Activated CD4-positive, alpha-beta T cell treated with anti-CD3 and anti-CD28 coated beads for 1 hour (primary cell): ENCODE measurements around the gene PTPRE.
"Not testable (repeated sequence)": the region's sequence is repeated elsewhere in the genome, so short reads cannot be mapped to it uniquely, and the experiment has no call there.

Experiments
- DNase-seq: peaks from one replicate; pipeline ENCODE4 v3.0.0-alpha.2; 2020

The PTPRE gene

DNA sequence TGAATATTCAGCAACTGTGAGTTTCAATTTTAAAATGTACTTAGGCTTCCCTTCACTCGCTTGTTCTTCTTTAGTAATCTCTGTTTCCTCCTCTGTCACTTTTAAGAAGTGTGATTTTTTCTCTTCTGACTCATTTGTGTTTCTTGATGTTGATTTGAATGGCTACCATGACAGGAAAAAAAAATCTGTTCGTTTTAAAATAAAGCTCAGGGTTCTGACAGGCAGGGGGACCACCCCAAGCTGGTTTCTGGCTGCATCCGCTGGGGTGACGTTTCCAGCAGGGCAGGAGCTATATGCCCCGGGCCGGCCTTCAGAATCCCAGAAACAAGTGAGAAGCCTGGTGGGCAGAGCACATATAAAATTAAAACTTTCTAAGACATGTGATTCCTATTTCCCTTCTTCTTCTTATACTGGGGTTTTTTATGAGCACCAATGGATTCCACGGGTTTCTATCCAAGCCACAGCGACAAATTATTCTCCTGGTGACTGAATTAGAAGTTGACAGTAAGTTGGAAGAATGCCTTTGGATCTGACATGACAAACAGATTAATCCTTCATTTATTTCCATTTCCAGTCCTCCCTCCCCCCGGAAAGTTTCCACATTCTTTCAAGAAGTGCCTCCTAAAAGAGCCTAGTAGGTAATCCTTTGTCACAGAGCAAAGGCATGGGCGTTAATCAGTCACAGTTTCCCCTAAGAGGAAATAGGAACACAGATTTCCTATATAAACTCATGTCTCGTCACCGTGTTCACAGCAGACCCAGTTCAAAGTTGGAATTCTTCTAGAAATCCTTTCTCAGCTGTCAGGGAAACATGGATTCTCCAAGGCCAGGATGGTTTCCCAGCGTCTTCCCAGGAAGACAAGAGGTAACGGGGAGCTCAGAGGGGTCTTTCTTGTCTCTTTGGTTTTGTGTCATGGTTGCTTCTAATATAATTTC lies 79.9 kb downstream of the PTPRE start:
- DNase-seq = no peak

DNA sequence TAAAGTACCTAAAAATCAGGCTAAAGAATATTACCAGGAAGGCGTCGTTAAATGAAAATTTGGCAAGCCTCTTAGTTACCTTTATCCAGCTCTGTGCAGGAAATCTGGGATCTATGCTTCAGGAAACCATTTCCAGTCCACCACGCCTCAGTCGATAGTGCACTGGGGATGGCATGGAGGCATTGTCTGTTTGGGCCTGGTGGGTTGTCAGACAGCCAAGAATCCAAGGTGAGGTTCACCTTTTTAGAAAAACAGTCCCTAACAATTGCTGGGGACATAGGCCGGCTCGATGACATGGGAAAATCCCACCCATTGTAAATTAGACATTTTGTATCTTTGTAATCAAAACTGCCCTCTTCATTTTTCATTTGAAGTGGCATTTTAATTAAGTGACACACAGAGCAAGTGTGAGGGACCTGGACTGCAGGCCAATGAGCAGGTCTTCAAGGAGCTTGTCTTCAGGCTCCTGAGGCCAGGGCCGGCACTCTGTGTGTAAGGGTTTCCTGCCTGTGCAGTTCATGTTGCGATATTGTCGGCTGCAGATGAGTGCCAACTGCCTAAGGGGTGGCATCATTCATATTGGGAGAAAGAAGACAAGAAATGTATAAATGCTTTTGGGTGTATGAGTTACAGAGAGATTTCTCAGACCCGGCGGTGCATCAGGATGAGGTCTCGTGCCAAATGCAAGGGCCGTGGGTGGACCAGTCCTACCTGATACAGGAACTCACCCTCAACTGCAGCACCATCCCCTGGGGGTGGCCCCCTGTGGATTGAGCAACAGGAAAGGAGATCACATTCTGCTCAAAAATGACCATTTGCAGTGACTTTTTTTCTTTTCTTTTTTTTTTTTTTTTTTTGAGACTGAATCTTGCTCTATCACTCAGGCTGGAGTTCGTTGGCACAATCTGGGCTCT lies 80.8 kb downstream of the PTPRE start:
- DNase-seq = no peak

DNA sequence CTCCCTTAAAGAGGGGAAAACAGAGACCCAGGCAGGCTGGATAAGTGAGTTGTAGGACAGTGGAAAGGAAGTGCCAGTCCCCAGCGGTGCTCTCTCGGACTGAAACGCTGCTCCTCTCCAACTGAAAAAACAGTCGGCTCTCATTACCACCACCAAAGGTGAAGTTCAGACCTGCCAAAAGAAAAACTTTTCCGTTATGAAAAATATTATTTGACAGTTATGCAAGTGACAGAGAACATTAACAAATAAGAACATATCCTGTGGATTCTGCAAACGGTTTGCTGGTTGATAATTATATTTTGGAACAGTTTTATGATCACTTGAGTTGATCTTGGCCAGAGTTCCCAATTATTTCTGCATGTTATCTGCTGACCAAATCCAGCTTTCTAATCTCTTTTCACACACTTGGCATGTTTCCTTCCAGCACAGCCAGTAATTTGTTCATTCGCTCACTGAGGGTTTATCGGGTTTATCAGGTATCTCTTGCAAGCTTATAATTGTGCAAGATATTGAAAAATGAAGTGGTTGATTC lies 82.6 kb downstream of the PTPRE start:
- no peak for DNase-seq

DNA sequence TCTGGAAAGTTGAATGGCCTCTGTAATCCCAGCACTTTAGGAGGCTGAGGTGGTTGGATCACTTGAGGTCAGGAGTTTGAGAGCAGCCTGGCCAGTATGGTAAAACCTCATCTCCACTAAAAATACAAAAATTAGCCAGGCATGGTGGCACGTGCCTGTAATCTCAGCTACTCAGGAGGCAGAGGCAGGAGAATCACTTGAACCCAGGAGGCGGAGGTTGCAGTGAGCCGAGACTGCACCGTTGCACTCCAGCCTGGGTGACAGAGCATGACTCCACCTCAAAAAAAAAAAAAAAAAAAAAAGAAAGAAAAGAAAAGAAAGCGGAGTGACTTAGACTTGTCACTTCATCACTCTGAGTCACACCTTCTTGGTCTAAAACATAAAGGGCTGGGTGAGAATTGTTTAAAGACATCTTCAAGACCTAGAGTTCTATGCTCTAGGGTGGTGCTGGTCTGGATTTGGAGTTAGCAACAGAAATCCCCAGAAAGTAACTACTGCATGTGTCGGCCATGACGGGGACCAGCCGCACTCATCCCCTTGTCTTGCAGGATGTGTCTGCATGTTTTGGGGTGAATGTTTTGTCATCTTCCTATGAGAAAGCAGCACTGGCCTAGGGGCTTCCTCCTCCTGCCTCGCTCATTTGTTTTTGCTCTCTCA lies 83.4 kb downstream of the PTPRE start:
- not testable (repeated sequence) for DNase-seq

DNA sequence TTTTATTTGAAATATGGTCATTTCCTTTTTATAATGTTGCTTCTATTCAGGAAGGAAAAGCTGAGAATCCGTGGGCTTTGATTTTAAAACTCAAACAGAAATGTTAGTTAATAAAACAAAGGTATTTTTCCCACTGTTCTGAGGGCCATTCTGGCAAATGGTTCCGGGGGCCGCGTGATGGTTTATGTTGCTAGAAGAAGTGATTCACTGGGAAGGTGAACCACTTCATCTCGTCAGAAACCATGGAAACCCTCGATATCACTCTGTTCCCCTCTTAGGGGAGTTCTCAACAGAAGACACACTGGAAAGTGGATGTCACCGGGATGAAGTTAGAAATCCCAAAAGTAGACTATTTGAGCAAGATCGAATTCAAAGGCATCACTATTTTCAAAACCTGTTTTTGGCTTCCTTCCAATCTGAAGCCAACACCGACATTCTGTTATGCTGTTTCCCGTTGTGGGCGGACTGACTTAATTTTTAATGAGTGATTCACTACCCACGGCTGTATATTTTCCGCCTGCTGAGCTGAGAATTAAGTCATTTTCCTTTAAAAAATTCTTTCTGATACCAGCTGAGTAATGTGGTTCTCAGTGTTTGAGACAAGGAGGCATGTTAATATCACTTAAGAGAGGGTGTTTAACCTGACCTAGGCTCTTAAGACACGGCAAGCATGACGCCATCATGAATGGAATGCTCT lies 84.1 kb downstream of the PTPRE start:
- peak; percentile 21 for DNase-seq

DNA sequence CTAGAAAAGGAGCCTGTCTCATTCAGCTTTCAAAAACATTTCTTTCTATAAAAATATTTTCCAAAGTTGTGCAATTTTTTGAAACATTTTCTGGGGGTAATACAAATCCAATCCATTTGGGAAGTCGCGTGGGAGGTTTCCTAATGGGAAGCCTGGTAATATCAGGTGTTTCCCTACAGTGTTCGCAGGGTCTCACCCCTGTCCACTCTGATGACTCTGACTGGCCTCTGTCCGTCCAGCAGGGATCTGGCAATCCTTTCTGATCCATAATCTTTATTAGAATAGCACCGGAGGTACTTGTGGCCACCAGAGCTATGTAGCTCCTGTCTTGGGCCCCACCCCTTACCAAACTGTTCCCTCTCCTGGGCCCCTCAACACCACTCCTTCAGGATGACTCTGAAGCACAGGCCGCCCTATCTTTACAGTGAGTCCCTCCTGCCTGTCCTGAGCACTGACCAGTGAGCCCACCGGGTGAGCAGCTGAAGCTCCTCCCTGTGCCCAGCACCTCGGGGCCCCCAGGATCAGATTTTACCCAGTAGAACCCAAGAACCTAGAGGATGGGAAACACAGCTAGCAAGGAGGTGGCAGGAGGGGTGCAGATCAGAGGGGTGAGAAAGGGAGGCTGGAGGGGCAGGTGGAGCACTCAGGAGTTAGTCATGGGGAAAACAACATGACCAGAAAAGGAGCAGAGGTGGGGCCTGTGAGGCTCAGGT lies 84.8 kb downstream of the PTPRE start:
- no peak for DNase-seq

DNA sequence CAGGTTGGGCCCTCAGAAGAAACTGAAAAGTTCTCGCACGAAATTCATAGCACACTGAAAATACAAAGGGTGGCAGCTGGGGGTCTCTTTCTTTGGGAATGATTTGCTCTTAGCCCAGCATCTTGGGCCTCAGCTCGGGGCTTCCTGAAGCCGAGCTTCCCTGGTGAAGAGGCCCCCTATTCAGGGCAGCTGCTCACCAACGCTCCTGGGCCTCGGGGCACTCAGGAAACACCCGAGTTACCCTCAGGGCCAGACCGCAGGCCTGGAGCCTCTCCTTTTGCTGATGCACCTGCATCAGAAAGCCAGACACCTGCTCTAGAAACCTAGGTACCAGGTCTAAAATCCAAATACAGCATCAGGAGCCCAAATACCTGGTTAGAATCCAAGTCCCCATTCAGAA lies 85.5 kb downstream of the PTPRE start:
- no peak for DNase-seq

GRCh38 chr10:127993056-127993690 lies 86.3 kb downstream of the PTPRE start:
- no peak for DNase-seq

- no peak for DNase-seq
Observed at GRCh38 chr10:127995939-127996338, 89.0 kb downstream of the PTPRE start.

DNA sequence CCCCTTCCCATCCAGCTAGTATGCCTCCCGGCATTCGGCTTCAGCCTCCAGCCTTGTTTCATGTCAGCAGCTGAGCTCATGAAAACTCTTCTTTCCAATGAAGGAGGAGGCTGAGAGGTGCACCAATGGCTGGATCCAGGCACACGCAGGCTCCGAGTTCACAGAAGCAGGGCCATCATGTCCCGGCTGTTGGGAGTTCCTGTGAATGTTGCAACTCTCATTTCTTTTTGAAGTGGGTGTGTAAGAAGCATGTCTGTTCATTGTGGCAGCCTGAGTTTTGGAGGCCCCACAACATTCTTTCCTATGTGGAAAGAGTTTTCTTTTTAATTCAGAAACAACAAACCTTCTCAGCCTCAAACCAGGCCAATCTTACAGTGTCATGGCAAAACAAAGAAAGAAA lies 89.7 kb downstream of the PTPRE start:
- DNase-seq = no peak

GRCh38 chr10:127997271-127997670 lies 90.4 kb downstream of the PTPRE start:
- no peak for DNase-seq

- no peak for DNase-seq
Observed at GRCh38 chr10:127997937-127998336, 91.0 kb downstream of the PTPRE start.

GRCh38 chr10:127998501-127999144 lies 91.7 kb downstream of the PTPRE start:
- DNase-seq = no peak

DNA sequence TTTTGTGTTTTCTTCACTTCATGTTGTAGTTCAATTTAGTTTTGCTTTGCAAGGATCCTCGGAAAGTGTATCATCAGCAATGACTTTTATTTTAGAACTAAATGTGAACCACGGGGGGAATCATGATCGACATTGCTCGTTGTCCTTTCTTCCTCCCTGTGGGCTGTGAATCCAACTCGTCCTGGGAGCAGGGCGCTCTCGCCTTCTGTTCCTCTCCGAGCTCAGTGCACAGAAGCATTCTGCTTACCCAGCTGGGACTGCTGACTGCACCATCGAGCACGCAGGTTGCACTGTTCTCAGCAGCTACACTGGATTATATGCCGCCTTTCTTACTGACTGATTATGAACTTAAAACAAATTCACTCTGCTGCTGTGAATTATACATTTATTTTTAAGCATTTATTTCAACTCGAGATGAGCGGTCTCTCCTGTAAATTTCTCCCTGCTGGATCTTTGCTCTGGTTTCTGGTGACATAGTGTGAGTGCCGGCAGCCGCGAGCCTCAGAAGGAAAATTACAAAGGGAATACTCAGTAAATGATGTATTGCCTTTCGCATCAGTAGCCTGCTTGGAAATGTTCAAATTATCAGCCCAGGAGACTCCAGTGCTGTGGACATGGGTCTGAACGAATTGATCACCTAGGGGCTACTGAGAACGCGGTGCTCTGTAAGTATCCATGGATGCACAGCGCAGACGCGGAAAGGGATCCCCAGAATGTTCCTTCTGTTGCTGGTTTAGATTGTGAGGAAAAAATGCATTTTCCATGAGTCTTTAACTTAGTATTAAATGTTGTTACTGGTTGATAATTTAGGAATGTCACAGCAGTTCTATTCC lies 92.6 kb downstream of the PTPRE start:
- DNase-seq = no peak

- no peak for DNase-seq
Observed at GRCh38 chr10:128000471-128001362, 93.8 kb downstream of the PTPRE start.

DNA sequence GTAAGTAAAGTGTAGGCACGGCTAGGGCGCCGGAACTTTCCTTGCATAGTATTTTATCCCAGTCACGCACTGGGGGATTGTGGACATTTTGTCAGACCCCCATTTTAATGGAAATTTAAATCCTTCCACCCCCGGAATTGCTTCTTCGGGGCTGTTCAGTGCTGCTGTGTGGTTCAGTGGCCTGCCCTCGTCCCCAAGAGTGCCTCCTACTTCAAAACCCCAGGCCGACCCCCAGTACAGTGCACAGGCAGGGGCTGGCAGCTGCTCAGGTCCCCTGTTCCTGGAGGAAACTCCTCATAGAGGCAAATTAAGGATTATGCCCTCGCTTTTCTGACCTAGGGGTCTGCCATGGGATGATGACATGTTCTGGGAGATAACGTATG lies 94.5 kb downstream of the PTPRE start:
- DNase-seq = no peak

- no peak for DNase-seq
Observed at GRCh38 chr10:128001849-128002248, 94.9 kb downstream of the PTPRE start.

DNA sequence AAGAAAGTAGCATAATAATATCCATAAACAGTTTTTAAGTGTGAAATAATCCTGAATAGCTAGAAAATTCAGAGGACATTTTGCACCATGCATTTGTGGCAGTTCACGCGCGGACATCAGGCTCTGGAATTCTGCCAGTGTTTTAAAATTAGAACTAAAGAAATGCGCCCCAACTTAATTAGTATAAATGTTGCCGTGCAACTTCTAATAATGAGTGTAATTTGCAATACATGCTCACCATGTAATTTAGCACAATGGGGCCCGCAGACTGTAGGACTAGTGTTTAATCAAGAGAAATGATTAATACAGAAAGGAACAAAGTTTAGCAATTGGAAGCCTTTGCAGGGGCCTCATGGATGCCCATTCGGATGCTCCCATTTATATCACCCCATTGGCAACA lies 96.6 kb downstream of the PTPRE start:
- no peak for DNase-seq

- DNase-seq = no peak
Observed at GRCh38 chr10:128005858-128006257, 99.0 kb downstream of the PTPRE start.
